Astrocyte of the spinal cord (primary cell): Measurements from ENCODE around the gene RNF215.

Experiments
- DNase-seq: peaks from one replicate; pipeline ENCODE4 v3.0.0; 2011; ENCODE audit warnings: low read depth, low spot score
- H3K4me3 ChIP-seq: 2 replicates; pipeline ENCODE4 v1.5.1; 2011; ENCODE audit warnings: low read depth, mild to moderate bottlenecking, low read length, moderate library complexity
- in situ Hi-C: cut with HindIII; loops from 2 replicates; pipeline ENCODE4 v1.10.0; 2017; ENCODE audit warnings: low sequenced_read_pairs
- TF ChIP-seq, protein P1 (sequence below): IDR thresholded peaks from 2 replicates; pipeline ENCODE4 v1.5.1; 2012; ENCODE audit warnings: low read depth, mild to moderate bottlenecking, low read length, inconsistent platforms

RNF215 gene

GRCh38 chr22:30375312-30375849 lies 11.8 kb downstream of the RNF215 start:
- TF ChIP-seq, protein P1, sequence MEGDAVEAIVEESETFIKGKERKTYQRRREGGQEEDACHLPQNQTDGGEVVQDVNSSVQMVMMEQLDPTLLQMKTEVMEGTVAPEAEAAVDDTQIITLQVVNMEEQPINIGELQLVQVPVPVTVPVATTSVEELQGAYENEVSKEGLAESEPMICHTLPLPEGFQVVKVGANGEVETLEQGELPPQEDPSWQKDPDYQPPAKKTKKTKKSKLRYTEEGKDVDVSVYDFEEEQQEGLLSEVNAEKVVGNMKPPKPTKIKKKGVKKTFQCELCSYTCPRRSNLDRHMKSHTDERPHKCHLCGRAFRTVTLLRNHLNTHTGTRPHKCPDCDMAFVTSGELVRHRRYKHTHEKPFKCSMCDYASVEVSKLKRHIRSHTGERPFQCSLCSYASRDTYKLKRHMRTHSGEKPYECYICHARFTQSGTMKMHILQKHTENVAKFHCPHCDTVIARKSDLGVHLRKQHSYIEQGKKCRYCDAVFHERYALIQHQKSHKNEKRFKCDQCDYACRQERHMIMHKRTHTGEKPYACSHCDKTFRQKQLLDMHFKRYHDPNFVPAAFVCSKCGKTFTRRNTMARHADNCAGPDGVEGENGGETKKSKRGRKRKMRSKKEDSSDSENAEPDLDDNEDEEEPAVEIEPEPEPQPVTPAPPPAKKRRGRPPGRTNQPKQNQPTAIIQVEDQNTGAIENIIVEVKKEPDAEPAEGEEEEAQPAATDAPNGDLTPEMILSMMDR = no peak
- in situ Hi-C loops = no loop called here
- DNase-seq = no peak

GRCh38 chr22:30373331-30374325 lies 13.6 kb downstream of the RNF215 start:
- in situ Hi-C loops = no loop called here
- TF ChIP-seq, protein P1 = no peak
- H3K4me3 ChIP-seq = no peak overlapping the region
- DNase-seq = no peak

More at GRCh38 chr22:30375312-30375849, 11.8 kb downstream of the RNF215 start:
- H3K4me3 ChIP-seq = no peak overlapping the region

GRCh38 chr22:30372915-30373314 lies 14.3 kb downstream of the RNF215 start:
- TF ChIP-seq, protein P1 = no peak
- in situ Hi-C loops = no loop called here
- no peak for DNase-seq
- H3K4me3 ChIP-seq = no peak overlapping the region

DNA sequence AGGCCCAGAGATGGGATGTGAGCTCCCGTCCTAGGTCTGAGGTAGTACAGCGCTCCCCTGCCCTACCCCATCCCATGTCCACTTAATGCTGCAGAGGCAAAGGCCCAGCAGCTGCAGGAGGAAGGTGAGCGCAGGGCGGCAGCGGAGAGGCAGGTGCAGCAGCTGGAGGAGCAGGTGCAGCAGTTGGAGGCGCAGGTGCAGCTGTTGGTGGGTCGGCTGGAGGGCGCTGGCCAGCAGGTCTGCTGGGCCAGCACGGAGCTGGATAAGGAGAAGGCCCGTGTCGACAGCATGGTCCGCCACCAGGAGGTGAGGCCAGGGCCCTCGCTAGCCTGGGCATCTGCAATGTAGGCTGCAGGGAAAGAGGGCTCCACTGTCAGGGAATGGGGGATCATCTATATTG lies 15.2 kb downstream of the RNF215 start:
- DNase-seq = no peak
- TF ChIP-seq, protein P1 = no peak
- H3K4me3 ChIP-seq = no peak overlapping the region
- in situ Hi-C loops = no loop called here

DNA sequence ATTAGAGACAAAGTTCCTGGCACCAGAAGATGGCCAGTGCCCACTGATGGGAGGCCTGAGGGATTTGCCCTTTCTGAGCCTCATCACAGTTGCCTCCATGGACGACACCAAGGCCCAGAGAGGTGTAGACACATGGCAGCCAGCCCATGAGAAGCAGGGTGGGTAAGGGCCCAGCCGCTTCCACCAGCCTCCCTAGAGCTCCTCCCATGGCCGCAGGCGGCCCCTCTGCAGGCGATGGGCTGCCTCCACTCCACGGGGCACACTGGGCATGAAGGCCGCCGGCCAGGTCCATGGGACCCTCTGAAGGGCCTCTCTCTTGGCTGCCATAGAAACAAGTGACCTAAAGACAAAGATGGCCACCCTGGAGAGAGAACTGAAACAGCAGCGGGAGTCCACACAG lies 15.9 kb downstream of the RNF215 start:
- no peak for DNase-seq
- H3K4me3 ChIP-seq = no peak overlapping the region
- in situ Hi-C loops = no loop called here
- TF ChIP-seq, protein P1 = no peak

DNA sequence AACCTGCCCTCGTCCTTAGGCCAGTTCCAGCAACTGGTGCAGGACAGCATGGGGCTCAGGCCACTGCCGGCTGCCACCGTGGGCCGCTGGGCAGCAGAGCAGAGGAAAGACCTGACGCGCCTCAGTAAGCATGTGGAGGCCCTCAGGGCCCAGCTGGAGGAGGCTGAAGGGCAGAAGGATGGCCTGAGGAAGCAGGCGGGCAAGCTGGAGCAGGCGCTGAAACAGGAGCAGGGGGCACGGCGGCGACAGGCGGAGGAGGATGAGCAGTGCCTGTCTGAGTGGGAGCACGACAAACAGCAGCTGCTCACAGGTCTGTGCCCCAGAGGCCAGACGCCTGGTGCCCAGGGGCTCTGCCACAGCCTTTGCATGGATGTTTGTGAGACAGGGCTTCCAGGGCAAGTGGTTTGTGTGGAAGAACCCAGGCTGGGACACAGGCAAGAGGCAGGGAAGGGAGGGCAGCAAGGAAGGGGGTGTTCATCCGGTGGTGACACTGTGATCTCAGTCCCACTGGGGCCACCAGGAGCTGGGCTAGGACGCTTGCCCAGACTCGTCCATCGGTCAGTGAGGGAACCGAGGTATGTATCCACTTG lies 16.5 kb downstream of the RNF215 start:
- no peak overlapping the region for H3K4me3 ChIP-seq
- in situ Hi-C loops = no loop called here
- TF ChIP-seq, protein P1 = no peak
- DNase-seq = no peak
